CD4-positive, alpha-beta T cell treated with Interferon gamma for 1 hour (primary cell): Measurements from ENCODE around the gene SLC2A5.
"Not testable (repeated sequence)": the region's sequence is repeated elsewhere in the genome, so short reads cannot be mapped to it uniquely, and the experiment has no call there.

Experiments used
- DNase-seq: peaks from one replicate; pipeline ENCODE4 v3.0.0-alpha.2; 2020

Gene SLC2A5

GRCh38 chr1:9004031-9004699, 65.3 kb downstream of the SLC2A5 start:
- no peak for DNase-seq

DNA sequence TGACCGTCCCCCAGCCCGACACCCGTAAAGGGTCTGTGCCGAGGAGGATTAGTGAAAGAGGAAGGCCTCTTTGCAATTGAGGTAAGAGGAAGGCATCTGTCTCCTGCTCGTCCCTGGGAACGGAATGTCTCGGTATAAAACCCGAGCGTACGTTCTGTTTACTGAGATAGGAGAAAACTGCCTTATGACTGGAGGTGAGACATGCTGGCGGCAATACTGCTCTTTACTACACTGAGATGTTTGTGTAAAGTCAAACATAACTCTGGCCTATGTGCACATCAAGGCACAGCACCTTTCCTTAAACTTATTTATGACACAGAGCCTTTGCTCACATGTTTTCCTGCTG, 67.2 kb downstream of the SLC2A5 start:
- DNase-seq, result not testable (repeated sequence)

GRCh38 chr1:9001534-9002214, 67.8 kb downstream of the SLC2A5 start:
- DNase-seq, result not testable (repeated sequence)

DNA sequence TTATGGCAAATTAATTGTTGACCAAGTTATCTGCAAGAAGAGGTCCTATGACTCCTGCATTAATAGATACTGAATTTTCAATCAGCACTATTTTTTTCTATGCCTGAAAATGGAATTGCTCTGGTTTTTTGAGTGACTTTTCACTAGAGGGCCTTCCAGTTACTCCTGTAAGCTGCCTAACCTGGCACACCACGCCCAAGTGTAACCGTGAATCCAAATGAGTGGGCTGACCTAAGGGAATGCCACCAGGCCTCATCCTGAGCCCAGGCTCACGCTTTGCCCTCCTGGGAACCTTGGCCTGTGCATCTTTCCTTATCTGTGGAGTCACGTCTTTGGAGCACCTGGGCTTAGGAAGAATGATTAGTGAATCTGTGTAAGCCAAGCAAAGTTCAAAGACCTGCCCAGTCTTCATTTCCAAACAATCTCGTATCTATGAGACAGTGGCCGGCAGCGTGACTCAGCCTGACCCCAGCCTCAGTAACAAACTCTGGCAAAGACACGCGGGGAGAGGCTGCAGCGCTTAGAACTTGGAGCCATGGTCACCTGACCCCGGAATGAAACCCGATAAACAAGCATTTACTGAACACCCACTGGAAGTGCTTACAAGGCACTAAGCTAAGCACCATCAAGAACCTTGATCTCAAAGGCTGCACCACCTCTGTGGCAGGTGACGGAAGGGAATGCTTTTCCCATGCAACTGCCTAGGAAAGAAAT, 75.3 kb downstream of the SLC2A5 start:
- not testable (repeated sequence) for DNase-seq

DNA sequence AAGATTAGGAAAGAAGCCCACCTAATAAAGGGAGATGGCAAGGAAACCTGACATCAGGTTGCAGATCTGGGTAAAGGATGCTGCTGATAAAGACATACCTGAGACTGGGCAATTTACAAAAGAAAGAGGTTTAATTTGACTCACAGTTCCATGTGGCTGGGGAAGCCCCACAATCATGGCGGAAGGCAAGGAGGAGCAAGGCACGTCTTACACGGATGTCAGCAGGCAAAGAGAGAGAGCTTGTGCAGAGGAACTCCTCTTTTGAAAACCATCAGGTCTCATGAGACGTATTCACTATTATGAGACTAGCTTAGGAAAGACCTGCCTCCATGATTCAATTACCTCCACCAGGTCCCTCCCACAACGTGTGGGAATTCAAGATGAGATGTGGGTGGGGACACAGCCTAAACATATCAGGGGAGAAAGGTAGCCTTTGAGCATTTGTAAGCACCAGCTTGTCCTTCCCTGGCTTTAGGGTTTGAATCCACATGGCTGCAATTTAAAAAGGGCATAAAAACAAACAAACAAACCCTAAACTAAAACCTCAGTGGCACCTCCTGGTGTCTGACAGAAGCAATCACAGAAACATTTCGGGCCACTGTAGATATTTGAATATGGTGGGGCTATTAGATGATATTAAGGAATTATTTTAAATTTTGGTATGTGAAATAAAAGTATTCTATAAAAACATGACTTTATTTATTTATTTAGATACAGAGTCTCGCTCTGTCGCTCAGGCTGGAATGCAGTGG, 76.3 kb downstream of the SLC2A5 start:
- DNase-seq, result no peak

GRCh38 chr1:8989821-8990220, 79.6 kb downstream of the SLC2A5 start:
- DNase-seq, result no peak

GRCh38 chr1:8989061-8989460, 80.4 kb downstream of the SLC2A5 start:
- DNase-seq, result no peak

DNA sequence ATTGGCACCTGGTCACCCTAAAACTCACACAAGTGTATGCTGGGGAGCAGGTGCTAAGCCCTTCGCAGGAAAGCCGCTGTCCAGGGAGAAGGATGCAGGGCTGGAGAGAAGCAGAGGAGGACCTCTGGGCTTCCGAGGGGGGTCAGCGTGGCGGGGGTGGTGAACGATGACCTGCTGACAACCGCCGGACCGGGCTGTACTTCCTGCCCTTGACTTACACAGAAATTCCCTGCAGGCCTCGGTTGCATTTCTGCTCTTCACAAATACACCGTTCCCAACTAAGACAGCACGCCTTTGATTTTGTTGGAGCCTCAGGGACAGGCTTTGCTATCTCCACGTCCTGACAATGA, 80.8 kb downstream of the SLC2A5 start:
- no peak for DNase-seq

- DNase-seq, result peak; percentile 53
These were observed 81.4 kb downstream of the SLC2A5 start for GRCh38 chr1:8987881-8988617.

- DNase-seq, result no peak
These were observed 82.6 kb downstream of the SLC2A5 start for GRCh38 chr1:8986814-8987190.

DNA sequence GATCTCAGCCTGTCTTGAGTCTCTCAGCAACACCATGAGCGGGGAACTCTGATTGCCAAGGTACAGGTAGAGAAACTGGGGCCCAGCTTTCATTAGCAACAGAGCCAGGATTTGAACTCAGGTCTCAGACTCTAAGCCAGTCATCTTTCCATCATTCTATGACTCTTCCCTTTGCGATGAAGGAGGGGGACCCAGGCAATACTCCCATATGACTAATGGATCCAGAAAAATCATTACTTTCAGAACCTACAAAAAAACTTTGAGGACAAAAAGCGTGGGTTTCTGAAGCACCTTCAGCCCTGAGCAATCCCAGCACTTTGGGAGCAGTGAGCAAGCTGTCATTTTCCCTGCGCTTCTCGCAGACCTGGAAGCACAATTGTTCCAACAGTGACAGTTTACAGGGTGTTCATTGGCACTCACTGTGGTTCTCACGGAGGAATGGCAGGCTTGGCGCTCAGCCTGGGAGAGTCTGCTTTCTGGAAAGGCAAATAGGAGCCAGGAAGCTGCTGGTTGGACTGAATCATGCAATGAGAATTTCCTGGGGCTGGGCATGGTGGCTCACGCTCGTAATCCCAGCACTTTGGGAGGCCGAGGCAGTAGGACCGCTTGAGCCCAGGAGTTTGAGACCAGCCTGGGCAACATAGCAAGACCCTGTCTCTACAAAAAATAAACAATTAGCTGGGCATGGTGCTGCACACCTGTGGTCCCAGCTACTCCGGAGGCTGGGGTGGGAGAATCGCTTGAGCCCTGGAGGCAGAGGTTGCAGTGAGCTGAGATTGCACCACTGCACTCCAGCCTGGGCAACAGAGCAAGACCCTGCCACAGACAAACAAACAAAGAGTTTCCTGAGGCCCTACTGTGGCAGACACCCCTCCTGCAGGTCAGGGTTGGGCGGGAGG, 83.3 kb downstream of the SLC2A5 start:
- no peak for DNase-seq
